Measurements from ENCODE around the gene TNNC1.

Gene TNNC1

DNA sequence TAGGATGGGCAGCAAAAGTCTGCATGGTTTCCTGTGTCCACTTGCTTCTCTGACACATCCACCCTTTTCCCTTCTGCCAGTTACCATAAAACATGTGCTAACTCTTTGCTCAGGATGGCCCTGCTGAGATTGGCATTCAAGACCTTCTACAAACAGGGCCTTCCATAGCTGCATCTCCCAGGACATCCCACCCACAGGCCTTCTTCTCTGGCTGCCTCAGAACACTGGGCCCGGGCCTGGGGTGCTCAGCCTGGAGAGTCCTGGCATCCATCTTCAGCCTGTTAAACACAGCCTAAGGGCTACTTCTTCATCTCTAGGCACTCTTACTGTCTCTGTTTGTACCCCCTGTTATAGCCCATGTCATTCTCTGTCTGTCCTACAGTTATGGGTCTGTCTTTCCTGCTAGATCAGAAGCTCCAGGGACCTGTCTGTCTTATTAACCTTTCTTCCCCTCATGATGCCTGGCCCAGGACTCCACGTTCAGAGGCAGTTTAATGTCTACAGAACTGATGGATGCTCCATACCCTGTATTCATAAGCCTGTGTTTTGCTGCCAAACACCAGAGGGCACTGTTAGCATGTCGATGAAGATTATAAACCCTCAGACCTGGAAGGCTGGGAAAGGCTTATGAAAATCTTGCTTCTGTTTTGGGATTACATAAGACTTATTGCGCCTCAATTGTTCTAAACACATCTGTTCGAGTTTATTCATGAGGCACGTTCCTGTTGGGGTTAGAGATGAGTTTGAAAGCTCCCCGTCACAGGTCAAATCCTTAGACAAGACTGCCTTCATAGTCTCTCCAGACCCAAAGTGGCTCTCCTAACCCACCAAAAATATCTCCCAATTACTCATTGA lies 25.5 kb downstream of the TNNC1 start:
- DNase-seq, result peak; percentile 76

DNA sequence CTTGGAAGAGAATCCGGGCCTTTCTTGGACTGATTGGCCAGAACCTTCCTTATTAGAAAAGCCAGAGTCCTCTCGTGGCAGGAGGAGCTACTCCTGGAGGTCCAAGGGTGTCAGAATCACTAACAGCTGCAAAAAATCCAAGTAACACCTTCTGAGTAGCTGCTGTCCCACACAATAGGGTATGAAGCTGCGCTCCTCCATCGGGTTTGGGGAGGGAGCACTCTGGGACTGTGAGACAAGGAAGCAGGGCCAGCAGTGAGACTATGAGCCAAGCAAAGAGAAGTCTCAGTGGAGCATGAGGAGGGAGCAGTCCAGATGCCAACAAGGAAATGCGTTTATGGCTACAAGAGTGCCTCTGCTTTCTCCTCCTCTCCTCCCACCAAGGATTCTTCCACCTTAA lies 30.7 kb downstream of the TNNC1 start:
- DNase-seq, result no peak

DNA sequence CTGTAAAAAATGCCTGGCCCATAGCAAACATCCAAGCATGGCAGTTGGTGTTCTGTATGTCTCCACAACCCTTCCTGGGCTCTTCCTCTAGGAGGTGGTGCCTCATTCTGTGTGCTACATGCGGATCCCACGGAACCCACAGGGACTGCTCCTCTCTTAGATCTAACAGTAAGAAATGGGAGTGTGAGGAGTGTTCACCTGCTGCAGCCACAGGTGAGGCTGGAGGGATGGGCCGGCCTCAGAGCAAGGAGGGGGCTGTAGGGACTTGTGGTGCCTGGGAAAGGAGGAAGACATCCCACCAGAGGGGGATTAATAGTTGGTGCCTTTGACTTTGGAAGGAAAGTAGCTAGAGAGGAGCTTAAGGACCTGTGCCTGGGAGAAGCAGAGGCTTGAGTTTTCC lies 31.2 kb downstream of the TNNC1 start:
- no peak for DNase-seq

DNA sequence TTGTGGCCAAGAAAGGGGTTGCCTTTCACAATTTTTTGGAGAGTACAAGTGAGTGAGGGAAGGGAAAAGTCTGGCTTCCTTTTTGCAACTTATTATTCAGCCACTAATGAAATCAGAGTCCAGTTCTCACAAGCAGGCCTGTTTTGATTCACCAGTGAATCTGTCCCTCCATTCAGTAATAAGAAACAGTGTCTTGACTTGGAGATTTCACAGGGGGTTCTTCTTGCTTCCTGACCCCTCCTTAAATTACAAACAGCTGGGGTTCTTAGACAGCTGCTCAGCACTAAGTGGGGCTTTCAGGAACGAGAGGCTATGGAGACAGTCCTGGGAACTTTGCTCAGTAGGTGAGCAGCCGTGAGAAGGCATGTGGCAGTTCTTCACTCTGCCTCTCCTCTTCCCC lies 33.5 kb downstream of the TNNC1 start:
- DNase-seq, result no peak

DNA sequence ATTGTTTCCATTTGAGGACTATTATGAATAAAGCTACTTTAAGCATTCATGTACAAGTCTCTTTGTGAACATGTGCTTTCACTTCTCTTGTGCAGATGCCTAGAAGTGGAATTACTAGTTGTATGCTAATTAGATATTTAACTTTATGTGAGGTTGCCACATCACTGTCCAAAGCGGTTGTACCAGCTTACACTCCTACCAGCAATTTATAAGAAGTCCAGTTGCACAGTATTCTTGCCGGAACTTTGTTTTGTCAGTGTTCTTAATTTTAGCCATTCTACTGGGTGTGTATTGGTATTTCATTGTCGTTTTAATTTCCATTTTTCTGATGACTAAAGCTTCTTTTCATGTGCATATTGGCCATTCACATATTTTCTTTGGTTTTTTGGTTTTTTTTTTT lies 38.0 kb downstream of the TNNC1 start:
- DNase-seq, result no peak

DNA sequence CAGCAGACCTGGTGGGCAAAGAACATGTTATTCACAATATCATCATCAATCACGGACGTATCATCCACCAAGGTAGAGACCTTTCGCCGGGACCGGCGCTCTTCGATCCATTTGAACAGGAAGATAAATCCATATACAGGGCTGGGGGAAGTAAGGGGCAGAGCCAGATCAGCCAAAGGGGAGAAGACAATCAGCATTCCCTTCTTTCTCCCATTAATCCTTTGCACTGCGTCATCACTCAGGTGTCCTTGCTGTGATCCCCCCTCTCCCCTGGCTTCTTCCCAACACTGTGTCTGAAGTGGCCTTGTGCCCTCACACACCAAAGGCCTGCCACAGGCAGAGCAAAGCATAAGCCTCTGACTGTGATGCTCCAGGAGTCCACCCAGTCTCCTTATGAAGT lies 45.4 kb downstream of the TNNC1 start:
- DNase-seq, result no peak

DNA sequence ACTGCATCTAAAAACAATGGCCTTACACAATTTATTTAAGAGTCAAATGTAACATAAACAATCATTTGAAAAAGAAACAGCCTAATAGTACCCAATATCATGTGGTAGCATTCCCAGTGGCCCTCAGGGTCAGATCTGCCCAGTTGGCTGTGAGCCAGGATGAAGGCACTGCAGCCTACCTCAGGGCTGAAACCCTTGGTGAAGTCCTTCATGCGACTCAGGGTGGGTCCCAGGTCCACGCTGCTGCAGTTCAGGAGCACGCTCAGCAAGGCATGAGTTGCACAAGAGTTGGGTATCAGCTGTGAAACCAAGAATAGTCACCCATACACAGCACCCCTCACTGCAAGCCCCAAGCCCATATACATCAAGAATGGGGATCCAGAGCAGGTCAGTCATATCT lies 46.1 kb downstream of the TNNC1 start:
- DNase-seq, result no peak

DNA sequence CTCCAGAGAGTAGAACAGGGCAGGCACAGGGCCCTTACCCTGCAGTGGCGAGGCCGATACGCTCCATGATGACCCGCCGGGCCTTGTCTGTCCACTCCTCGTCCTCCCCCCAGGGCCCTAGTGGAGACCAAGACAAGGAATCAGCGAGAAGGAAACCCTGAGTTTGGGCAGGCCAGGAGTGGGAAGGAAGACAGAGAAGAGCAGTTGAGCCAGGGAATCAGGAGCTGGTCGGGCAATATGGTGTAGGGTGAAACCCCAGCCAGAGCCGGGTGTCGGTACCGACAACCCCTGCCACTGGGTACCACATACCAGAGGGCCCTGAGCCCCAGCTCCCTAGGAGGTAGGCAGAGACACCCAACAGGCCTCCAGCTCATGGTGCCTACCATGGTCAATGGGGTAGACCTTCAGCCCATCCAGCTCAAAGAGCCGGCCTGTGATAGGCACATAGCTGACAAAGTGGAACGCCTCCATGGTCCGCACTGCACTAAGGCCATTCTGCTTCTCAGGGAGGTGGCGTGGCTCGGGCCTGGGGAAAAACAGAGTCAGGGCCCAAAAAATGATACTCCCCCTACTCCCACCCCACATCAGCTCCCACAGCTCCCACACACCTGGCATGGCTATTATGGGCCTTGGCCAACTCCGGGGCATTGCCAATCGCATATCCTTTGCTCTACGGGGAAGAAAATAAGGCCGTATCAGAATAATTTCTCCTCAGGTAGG lies 46.9 kb downstream of the TNNC1 start:
- no peak for DNase-seq

DNA sequence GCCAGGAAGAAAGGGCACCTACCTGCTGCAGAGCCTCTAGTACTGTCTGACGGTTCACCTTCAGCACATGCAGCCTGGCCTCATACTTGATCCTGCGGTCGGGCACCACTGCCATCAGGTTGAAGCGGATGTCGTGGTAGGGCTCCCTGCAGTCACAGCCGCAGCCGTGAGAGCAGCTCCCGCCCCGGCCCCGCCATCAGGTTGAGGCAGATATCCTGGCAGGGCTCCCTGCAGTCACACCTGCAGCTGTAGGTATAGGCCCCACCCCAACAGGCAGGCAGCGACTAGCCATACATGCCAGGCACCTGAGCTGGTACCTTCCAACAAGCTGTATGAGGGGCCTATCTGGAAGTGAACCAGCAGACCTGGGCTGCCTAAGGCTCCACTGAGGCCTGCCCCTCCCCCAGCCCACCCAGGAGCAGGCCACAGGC lies 47.6 kb downstream of the TNNC1 start:
- DNase-seq, result no peak

DNA sequence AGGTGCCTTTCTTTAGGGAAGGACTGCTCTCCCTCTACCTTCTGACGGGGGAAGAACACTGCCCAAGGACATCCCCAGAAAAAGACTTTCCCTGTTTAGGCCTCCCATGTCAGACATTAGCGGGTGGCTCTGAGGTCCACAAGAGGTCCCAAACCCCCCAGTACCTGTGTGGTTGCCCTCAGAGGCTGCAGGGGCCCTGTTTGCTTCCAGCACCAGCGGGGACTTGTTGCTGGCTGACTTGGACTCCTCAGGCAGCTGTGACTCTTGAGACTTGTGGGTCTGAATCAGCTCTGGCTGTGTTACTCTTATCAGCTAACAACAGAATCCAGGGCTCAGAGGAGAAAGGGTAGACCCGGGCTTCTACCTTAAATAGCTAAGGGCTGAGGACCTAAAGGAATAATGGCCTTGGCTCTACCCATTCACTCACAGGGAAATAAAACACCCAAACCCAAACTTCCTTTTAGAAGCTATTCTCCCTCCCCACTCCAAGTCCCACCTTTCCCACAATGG lies 48.2 kb downstream of the TNNC1 start:
- DNase-seq, result no peak

DNA sequence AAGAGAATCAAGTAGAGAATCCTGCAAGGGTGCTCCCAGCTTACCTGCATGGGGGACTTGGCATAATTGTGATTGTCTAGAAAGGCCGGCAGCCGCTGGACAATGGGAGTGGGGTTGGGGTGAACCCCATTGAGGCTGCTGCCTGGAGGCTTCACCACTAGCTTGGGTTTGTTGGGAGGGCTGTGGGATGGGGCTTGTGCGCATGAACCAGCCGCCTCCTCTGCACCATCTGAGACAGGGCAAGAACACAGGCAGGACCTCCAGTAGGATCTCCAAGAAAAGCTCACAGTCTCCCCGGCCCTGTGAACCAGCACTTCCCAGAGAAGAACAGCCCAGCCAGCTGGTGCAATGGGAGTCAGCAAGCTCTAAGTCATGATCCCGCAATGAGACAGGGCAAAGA lies 48.8 kb downstream of the TNNC1 start:
- DNase-seq, result no peak

DNA sequence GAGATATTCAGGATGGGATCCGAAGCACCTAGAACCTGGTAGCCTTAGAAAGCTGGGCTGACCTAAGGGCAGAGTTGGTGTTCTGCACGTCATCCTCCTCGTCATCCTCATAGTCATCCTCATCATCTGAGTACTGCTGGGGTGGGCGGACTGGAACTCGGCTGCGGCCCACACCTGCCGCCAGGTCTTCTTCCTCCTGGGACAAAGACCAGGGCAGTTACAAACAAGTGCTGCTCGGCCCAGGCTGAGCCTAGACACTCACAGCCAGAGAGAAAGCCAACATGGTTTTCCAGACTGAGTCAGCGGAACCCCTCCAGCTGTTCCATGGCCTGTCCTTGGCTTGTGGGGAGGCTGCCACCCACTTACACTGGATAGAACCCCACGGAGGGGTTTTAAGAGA lies 49.5 kb downstream of the TNNC1 start:
- no peak for DNase-seq

DNA sequence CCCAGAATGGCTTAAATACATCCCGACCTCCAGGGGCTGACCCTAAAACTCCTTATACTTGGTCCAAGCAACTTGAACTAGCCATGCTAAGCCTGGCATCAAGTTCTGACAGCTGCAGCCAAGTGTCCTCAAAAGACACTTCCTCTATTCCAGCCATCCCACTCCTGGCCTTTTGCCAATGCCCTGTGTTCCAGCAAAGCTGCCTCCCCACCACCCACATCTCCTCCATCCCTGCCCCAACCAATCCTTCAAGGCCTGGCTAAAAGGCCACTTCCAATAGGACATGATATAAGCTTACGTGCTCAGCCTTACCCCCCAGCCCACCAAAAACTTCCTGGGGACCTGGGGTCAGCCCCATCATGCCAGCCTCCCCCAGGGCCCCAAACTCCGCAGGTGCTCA lies 49.9 kb downstream of the TNNC1 start:
- peak; percentile 14 for DNase-seq

DNA sequence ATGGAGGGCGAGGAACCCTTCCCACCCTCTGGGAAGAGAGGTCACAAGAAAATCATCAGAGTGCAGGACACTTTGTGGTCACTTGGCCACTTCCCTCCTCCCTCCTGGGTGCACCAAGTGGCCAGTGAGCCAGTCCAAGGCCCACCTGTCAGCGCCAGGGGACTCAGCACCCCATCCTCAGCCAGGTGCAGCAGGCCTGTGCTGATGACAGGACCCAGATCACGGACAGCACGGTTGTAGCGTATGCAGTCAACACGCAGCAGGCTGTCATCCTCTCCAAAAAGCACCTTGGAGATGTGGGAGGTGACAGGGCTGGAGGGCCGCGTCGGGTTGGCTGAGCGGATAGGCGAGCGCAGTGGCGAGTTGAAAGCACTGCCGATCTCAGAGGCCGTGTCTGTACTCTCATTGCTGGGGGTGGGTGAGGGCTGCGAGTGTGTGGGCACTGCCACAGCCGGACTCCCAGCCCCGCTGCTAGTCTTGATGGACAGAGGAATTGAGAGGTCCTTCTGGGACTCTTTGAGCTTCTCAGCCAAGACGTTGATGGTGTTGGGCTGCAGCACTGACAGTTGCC lies 50.5 kb downstream of the TNNC1 start:
- no peak for DNase-seq

DNA sequence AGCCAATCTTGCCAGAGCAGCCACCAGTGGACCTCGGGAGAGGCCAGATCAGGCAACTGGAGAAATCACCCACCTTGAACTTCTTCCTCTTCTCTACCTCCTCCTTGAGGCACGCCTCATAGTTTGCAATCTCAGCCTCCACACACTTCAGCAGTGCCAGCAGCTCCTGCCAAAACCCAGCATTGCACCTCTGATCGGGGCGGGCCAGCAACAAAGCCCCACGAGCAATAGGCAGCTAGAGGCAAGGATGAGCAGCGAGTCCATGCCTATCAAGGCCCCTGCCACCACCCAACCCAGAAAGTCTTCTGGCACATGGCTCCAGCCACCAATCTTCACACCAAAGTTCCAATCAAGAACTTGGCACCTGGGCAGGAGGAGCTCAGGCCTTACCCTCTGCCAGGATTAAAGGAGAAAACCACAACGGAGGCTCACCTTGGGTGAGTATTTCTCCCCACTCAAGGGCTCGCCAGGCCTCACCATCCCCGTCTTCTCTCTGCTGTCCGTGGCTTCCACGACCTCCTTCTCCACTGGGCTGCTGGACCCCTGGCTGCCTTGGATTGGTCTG lies 51.1 kb downstream of the TNNC1 start:
- DNase-seq, result no peak

DNA sequence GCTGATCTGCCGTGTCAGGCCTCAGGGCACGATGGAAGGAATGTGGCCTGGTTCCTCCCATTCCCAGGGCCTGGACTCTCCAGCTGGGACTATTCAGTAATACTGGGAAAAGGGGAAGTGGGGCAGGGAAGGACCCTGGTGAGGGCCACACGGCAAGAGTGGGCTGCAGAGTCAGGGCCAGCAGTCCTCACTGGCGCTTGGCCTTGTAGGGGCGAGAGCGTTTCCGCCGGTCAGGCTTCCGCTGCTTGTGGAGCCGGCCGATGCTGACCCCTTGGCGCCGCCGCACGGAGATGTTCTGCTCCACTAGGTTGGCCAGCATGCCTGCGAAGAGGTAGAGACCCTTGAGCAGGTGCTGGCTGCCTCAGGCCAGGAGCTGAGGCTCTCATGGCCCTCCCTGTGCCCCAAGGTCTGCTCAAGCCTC lies 51.7 kb downstream of the TNNC1 start:
- no peak for DNase-seq

DNA sequence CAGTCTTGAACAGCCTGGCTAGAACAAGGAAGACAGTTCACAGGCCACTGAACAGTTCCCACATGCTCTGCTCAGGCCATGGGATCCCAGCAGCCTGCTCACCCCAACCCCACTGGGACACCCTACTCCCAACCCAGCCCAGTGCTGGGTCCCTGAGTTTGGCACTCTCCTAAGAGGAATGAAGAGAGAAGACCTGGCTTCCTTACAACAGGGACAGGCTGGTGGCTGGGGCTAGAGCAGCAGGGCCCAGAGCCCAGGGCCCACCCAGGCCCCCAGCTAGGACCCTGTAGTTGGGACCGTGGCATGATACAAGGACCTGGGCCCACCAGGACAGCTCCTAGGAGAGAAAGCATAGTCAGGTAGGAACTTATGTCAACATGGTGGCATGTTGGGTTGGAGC lies 52.3 kb downstream of the TNNC1 start:
- DNase-seq, result no peak
